ENCODE measurements around the gene CCDC187.

CCDC187 gene

DNA sequence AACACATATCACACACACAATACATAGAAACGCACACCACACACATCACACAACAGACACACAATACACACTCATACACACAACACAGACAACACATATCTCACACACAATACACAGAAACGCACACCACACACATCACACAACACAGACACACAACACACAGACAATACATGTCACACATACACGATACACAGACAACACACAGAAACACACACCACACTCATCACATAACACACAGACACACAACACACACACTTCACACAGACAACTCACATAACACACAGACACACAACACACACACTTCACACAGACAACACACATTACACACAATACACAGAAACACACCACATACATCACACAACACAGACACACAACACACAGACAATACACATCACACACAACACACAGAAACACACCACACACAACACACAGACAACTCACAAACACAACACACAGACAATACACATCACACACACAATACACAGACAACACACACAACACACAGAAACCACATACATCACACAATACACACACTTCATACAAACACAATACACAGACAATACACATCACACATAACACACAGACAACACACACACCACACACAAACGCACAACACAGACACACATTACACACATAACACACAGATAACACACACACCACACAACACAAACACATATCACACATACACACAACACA, 4.3 kb upstream of the CCDC187 start:
- no peak for DNase-seq
- no peak overlapping the region for H3K4me3 ChIP-seq
- no peaks in the 10 kb centered on the region for H3K4me1 ChIP-seq
- no peaks in the 10 kb centered on the region for H3K9me3 ChIP-seq
- no peak overlapping the region for H3K27ac ChIP-seq
- H3K27me3 ChIP-seq = peaks cover 0 to 87% of the 10 kb centered on the region in 2 donors
- TF ChIP-seq, protein P1, sequence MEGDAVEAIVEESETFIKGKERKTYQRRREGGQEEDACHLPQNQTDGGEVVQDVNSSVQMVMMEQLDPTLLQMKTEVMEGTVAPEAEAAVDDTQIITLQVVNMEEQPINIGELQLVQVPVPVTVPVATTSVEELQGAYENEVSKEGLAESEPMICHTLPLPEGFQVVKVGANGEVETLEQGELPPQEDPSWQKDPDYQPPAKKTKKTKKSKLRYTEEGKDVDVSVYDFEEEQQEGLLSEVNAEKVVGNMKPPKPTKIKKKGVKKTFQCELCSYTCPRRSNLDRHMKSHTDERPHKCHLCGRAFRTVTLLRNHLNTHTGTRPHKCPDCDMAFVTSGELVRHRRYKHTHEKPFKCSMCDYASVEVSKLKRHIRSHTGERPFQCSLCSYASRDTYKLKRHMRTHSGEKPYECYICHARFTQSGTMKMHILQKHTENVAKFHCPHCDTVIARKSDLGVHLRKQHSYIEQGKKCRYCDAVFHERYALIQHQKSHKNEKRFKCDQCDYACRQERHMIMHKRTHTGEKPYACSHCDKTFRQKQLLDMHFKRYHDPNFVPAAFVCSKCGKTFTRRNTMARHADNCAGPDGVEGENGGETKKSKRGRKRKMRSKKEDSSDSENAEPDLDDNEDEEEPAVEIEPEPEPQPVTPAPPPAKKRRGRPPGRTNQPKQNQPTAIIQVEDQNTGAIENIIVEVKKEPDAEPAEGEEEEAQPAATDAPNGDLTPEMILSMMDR (IDR thresholded peaks at IDR 0.05) = no peak
- H3K36me3 ChIP-seq = no peaks in the 10 kb centered on the region
- intact Hi-C loops (cut with DNase I; ENCODE audit: low total_unique reads) = no loop called here

DNA sequence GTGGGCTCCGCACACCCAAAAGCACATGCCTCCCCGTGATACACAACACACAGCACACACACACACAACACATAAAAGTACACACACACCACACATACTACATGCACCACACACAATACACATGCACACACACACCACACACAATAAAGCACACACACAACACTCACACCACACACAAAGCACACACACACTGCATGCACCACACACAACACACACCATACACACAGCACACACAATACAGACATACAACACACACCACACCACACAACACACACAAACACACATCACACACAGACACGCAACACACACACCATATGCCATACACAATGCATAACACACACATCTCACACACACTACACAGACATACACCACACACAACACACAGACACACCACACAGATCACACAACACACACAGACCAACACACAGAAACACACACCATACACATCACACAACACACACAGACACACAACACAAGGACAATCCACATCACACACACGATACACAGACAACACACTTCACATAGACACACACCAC, 3.4 kb upstream of the CCDC187 start:
- no peak for DNase-seq
- peaks cover 0 to 94% of the 10 kb centered on the region in 2 donors for H3K27me3 ChIP-seq
- no peaks in the 10 kb centered on the region for H3K4me1 ChIP-seq
- H3K27ac ChIP-seq = no peak overlapping the region
- intact Hi-C loops (cut with DNase I; ENCODE audit: low total_unique reads) = no loop called here
- no peaks in the 10 kb centered on the region for H3K9me3 ChIP-seq
- no peaks in the 10 kb centered on the region for H3K36me3 ChIP-seq
- TF ChIP-seq, protein P1 (IDR thresholded peaks at IDR 0.05) = no peak
- no peak overlapping the region for H3K4me3 ChIP-seq

DNA sequence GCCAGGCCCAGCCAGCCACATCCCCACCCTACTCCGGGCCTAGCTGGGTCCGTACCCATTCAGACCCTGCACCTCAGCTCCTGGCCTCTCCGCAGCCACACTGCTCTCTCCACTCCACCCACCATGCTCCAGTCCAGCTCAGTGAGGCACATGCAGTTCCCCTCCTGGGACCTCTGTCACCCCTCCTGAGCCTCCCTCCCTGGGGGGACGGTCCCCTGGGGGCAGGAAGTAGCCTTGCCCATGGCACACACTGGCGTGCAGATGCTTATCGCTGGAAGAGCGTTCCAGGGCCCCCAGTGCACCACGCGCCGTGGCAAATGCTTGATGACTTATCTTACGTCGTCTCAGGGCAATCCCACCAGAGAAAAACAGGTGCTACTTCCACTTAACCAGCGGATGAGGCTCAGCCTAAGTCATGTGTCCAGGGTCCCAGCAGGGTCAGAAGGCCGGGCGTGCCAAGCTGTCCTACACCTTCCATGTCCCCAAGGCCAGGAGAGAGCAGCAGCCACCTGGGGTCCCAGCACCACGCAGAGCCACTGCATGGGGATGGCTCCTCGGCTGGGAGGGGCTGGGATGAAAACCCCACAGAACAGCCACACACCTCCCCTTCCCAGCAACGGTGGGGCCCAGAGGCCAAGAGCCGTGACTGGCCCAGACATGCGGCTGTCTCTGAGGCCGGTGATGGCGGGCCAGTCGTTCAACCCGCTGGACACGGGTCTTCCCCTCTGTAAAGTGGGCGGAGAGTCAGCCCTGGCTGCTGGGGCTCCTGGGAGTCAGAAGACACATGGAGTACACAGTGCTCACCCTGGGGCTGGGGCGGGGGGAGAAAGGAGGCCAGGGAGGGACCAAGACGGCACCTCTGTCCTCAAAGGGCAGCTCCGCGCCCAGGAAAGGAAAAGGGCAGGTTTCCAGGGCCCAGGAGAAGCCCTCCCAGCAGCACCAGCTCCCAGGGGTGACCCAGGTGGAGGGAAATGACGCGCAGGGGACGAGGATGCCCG, 2.6 kb upstream of the CCDC187 start:
- no peak for DNase-seq
- Histone ChIP-seq H3K27ac (no peak overlapping the region), H3K4me1 (no peaks in the 10 kb centered on the region), H3K36me3 (no peaks in the 10 kb centered on the region), H3K9me3 (no peaks in the 10 kb centered on the region), H3K4me3 (no peak overlapping the region), H3K27me3 (peaks cover 0 to 86% of the 10 kb centered on the region in 2 donors)
- intact Hi-C loops (cut with DNase I; ENCODE audit: low total_unique reads) = no loop called here
- TF ChIP-seq, protein P1 (IDR thresholded peaks at IDR 0.05) = no peak

DNA sequence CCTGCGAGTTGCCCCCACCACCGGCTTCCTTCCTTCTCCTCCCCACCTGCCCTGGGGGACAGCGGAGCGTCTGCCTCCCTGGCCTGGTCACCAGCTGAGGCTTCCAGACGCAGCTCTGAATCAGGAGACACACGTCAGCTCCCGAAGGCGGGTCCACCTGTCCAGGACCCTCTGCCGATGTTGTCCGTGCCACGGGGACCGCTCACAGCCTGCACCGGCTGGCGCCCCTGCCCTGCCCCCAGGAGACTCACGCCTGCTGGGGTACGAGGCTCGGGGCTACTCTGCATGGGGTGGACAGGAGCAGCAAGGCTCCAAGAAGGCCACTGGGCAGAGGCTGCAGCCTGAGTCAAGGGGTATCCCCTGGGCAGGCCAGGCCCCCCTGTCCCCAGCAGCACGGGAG, 1.9 kb upstream of the CCDC187 start:
- Histone ChIP-seq H3K27ac (no peak overlapping the region), H3K4me1 (no peaks in the 10 kb centered on the region), H3K9me3 (no peaks in the 10 kb centered on the region), H3K4me3 (no peak overlapping the region), H3K27me3 (peaks cover 0 to 79% of the 10 kb centered on the region in 2 donors), H3K36me3 (no peaks in the 10 kb centered on the region)
- DNase-seq = no peak
- intact Hi-C loops (cut with DNase I; ENCODE audit: low total_unique reads) = no loop called here
- TF ChIP-seq, protein P1 (IDR thresholded peaks at IDR 0.05) = no peak

DNA sequence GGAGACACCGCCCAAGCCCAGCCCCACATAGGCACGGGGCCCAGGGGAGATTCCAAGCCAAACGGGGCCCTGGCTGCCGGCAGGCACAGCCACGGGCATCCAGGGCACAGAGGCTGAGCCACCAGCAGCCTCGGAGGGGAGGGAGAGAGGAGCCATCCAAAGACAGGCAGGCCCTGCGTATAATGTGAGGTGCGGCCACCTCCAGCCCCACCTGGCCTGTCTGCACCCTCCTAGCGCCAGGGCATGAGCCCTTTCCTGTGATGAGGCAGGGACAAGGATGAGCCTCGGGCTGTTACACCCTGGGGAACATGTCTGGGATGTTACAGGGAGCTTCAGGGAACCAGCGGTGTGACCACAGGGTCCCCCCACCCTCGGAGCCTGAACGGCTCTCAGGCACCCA, 1.1 kb upstream of the CCDC187 start:
- intact Hi-C loops (cut with DNase I; ENCODE audit: low total_unique reads) = no loop called here
- Histone ChIP-seq H3K36me3 (no peaks in the 10 kb centered on the region), H3K27ac (no peak overlapping the region), H3K4me3 (no peak overlapping the region), H3K9me3 (no peaks in the 10 kb centered on the region), H3K27me3 (peaks cover 0 to 71% of the 10 kb centered on the region in 2 donors), H3K4me1 (no peaks in the 10 kb centered on the region)
- TF ChIP-seq, protein P1 (IDR thresholded peaks at IDR 0.05) = no peak
- no peak for DNase-seq
